WTC11 (cell line): Measurements from ENCODE around the gene ZNF850. TPM values are rescaled to one million over a fixed set of nuclear protein-coding genes. Genes with fewer than 3 reads are reported as not detected.

ENCODE experiments used
- ATAC-seq: fragments of 200-7000 bp; cut with Tn5 transposase; 2 replicates; pipeline ENCODE4 v1.10.0; 2021; ENCODE audit warnings: mild to moderate bottlenecking, moderate library complexity
- CTCF ChIA-PET: fragments of 300-600 bp; sonication (Branson Sonifier 250); formaldehyde crosslinking; loops from one replicate; lab custom pipeline; 2021; ENCODE audit warnings: antibody characterized with exemption; lab: Charles Lee
- POLR2A ChIA-PET: fragments of 350-600 bp; sonication (Branson Sonifier 250); formaldehyde crosslinking; loops from one replicate; lab custom pipeline; 2021; ENCODE audit warnings: antibody characterized with exemption; lab: Charles Lee
- DNase-seq: peaks from one replicate; pipeline ENCODE4 v3.0.0; 2021; ENCODE audit warnings: low spot score
- H3K27ac Mint-ChIP-seq: 2 replicates; pipeline ENCODE4 v1.8.0; 2021; ENCODE audit warnings: mixed read lengths
- H3K27me3 Mint-ChIP-seq: 2 replicates; pipeline ENCODE4 v1.8.0; 2021; ENCODE audit warnings: low read depth, mild to moderate bottlenecking, moderate library complexity, mixed read lengths
- H3K36me3 Mint-ChIP-seq: 2 replicates; pipeline ENCODE4 v1.8.0; 2021; ENCODE audit warnings: mixed read lengths
- H3K4me1 Mint-ChIP-seq: 2 replicates; pipeline ENCODE4 v1.8.0; 2022; ENCODE audit warnings: mixed read lengths
- H3K4me3 Mint-ChIP-seq: 2 replicates; pipeline ENCODE4 v1.8.0; 2021; ENCODE audit warnings: mild to moderate bottlenecking, moderate library complexity, mixed read lengths
- H3K9me3 Mint-ChIP-seq: 2 replicates; pipeline ENCODE4 v1.8.0; 2021; ENCODE audit warnings: mixed read lengths
- FOXP1 ChIP-seq: sonication (generic); formaldehyde crosslinking; IDR thresholded peaks from 2 replicates; pipeline ENCODE4 v1.8.0; 2022; ENCODE audit warnings: missing genetic modification reagents, mild to moderate bottlenecking, moderate library complexity, borderline replicate concordance
- HMGA2 ChIP-seq: fragments of 250-450 bp; sonication (Bioruptor Pico); IDR thresholded peaks from 2 replicates; pipeline ENCODE4 v1.4.0; 2021; ENCODE audit warnings: mild to moderate bottlenecking, moderate library complexity
- IRF2 ChIP-seq: sonication (generic); formaldehyde crosslinking; IDR thresholded peaks from 2 replicates; pipeline ENCODE4 v1.8.0; 2022; ENCODE audit warnings: low read depth, missing genetic modification reagents, borderline replicate concordance
- KAT7 ChIP-seq: sonication (generic); formaldehyde crosslinking; IDR thresholded peaks from 2 replicates; pipeline ENCODE4 v1.8.1; 2023; ENCODE audit warnings: missing genetic modification reagents, mild to moderate bottlenecking, borderline replicate concordance
- NR1H2 ChIP-seq: sonication (generic); formaldehyde crosslinking; IDR thresholded peaks from 2 replicates; pipeline ENCODE4 v1.9.0; 2021; ENCODE audit warnings: mild to moderate bottlenecking, moderate library complexity, missing genetic modification reagents
- NR2C2 ChIP-seq: sonication (generic); formaldehyde crosslinking; IDR thresholded peaks from 2 replicates; pipeline ENCODE4 v1.8.0; 2022; ENCODE audit warnings: mild to moderate bottlenecking, missing genetic modification reagents
- SMAD3 ChIP-seq: sonication (generic); formaldehyde crosslinking; IDR thresholded peaks from 2 replicates; pipeline ENCODE4 v1.8.0; 2022; ENCODE audit warnings: missing genetic modification reagents, mild to moderate bottlenecking, borderline replicate concordance
- TP53 ChIP-seq: sonication (generic); formaldehyde crosslinking; IDR thresholded peaks from 2 replicates; pipeline ENCODE4 v1.8.1; 2023; ENCODE audit warnings: mild to moderate bottlenecking, missing genetic modification reagents
- ZNF396 ChIP-seq: fragments of 250-450 bp; sonication (Bioruptor Pico); IDR thresholded peaks from 2 replicates; pipeline ENCODE4 v1.8.0; 2021; ENCODE audit warnings: mild to moderate bottlenecking, moderate library complexity, borderline replicate concordance
- total RNA-seq: library from RNA; stranded (reverse); gene quantifications from 3 replicates; pipeline ENCODE4 v1.2.3, GENCODE V29; 2021
- TF ChIP-seq, protein P1 (sequence below): sonication (generic); formaldehyde crosslinking; IDR thresholded peaks from 2 replicates; pipeline ENCODE4 v1.8.0; 2023; ENCODE audit warnings: missing genetic modification reagents, mild to moderate bottlenecking, borderline replicate concordance
- TF ChIP-seq, protein P2 (sequence below): fragments of 250-450 bp; sonication (Bioruptor Pico); IDR thresholded peaks from 2 replicates; pipeline ENCODE4 v2.1.2; 2022; ENCODE audit warnings: mild to moderate bottlenecking, moderate library complexity
- TF ChIP-seq, protein P3 (sequence below): sonication (generic); formaldehyde crosslinking; IDR thresholded peaks from 2 replicates; pipeline ENCODE4 v1.8.1; 2023; ENCODE audit warnings: mild to moderate bottlenecking, moderate library complexity, missing genetic modification reagents
- TF ChIP-seq, protein P4 (sequence below): sonication (generic); formaldehyde crosslinking; IDR thresholded peaks from 2 replicates; pipeline ENCODE4 v1.8.1; 2022; ENCODE audit warnings: low read depth, mild to moderate bottlenecking, moderate library complexity, missing genetic modification reagents, borderline replicate concordance
- TF ChIP-seq, protein P5 (sequence below): sonication (generic); formaldehyde crosslinking; IDR thresholded peaks from 2 replicates; pipeline ENCODE4 v1.8.1; 2022; ENCODE audit warnings: low read depth, missing genetic modification reagents, borderline replicate concordance
- TF ChIP-seq, protein P6 (sequence below): sonication (generic); formaldehyde crosslinking; IDR thresholded peaks from 2 replicates; pipeline ENCODE4 v1.8.0; 2022; ENCODE audit warnings: mild to moderate bottlenecking, missing genetic modification reagents
- TF ChIP-seq, protein P7 (sequence below): fragments of 250-450 bp; sonication (Bioruptor Pico); IDR thresholded peaks from 2 replicates; pipeline ENCODE4 v1.9.0; 2021; ENCODE audit warnings: mild to moderate bottlenecking, borderline replicate concordance
- TF ChIP-seq, protein P8 (sequence below): sonication (generic); formaldehyde crosslinking; IDR thresholded peaks from 2 replicates; pipeline ENCODE4 v1.8.1; 2022; ENCODE audit warnings: missing genetic modification reagents, borderline replicate concordance

Gene ZNF850
- total RNA-seq, 1 experiment from 2014 or later, result 65.9 TPM

DNA sequence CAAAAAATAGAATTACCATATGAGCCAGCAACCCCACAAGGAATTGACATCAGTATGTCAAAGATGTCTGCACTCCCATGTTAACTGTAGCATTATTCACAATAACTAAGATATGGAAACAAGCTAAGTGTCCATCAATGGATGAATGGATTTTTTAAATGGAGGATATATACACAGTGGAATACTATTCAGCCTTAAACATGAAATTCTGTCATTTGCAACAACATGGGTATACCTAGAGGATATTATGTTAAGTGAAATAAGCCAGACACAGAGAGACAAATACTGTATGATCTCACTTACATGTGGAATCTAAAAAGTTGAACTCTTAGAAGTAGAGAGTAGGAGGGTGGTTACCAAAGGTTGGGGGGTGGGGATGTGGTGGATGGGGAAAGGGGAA is 93.2 kb downstream of the ZNF850 start (continued):
- TF ChIP-seq, protein P1, sequence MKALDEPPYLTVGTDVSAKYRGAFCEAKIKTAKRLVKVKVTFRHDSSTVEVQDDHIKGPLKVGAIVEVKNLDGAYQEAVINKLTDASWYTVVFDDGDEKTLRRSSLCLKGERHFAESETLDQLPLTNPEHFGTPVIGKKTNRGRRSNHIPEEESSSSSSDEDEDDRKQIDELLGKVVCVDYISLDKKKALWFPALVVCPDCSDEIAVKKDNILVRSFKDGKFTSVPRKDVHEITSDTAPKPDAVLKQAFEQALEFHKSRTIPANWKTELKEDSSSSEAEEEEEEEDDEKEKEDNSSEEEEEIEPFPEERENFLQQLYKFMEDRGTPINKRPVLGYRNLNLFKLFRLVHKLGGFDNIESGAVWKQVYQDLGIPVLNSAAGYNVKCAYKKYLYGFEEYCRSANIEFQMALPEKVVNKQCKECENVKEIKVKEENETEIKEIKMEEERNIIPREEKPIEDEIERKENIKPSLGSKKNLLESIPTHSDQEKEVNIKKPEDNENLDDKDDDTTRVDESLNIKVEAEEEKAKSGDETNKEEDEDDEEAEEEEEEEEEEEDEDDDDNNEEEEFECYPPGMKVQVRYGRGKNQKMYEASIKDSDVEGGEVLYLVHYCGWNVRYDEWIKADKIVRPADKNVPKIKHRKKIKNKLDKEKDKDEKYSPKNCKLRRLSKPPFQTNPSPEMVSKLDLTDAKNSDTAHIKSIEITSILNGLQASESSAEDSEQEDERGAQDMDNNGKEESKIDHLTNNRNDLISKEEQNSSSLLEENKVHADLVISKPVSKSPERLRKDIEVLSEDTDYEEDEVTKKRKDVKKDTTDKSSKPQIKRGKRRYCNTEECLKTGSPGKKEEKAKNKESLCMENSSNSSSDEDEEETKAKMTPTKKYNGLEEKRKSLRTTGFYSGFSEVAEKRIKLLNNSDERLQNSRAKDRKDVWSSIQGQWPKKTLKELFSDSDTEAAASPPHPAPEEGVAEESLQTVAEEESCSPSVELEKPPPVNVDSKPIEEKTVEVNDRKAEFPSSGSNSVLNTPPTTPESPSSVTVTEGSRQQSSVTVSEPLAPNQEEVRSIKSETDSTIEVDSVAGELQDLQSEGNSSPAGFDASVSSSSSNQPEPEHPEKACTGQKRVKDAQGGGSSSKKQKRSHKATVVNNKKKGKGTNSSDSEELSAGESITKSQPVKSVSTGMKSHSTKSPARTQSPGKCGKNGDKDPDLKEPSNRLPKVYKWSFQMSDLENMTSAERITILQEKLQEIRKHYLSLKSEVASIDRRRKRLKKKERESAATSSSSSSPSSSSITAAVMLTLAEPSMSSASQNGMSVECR (CRISPR knock-in tag), result no peak
- TF ChIP-seq, protein P2, sequence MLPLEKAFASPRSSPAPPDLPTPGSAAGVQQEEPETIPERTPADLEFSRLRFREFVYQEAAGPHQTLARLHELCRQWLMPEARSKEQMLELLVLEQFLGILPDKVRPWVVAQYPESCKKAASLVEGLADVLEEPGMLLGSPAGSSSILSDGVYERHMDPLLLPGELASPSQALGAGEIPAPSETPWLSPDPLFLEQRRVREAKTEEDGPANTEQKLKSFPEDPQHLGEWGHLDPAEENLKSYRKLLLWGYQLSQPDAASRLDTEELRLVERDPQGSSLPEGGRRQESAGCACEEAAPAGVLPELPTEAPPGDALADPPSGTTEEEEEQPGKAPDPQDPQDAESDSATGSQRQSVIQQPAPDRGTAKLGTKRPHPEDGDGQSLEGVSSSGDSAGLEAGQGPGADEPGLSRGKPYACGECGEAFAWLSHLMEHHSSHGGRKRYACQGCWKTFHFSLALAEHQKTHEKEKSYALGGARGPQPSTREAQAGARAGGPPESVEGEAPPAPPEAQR (CRISPR knock-in tag), result no peak
- TF ChIP-seq, all 79 proteins: peak for 0

DNA sequence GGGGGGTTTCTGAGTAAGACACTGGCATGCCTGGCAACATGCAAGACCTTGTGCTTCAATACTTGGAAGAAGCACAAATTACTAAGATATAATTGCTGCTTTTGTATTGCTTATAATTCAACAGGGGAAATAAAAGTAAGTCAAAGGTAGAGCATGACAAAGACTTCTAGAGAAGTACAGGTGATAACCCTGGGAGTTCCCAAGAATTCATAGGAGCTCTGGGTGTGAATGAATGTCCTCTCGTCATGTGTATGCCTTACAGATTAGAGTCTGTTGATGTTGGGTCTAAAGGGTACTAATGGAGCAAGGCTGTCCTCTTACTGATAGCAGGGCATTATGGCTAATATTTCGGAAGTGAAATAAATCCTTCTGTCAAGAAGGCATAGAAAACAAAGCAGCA is 98.4 kb downstream of the ZNF850 start:
- ATAC-seq (no peak), DNase-seq (no peak)
- peaks cover 6% of the 10 kb centered on the region; the same call in 1 of the 2 replicates for H3K9me3 Mint-ChIP-seq
- H3K4me3 Mint-ChIP-seq, result no peak overlapping the region
- ChIA-PET CTCF (no interaction called here), POLR2A (no interaction called here)
- no peaks in the 10 kb centered on the region for H3K27me3 Mint-ChIP-seq
- H3K4me1 Mint-ChIP-seq, result no peaks in the 10 kb centered on the region
- H3K27ac Mint-ChIP-seq, result no peak overlapping the region
- peaks cover 15% of the 10 kb centered on the region for H3K36me3 Mint-ChIP-seq
- no peak for TF ChIP-seq NR2C2
- TF ChIP-seq, protein P3, sequence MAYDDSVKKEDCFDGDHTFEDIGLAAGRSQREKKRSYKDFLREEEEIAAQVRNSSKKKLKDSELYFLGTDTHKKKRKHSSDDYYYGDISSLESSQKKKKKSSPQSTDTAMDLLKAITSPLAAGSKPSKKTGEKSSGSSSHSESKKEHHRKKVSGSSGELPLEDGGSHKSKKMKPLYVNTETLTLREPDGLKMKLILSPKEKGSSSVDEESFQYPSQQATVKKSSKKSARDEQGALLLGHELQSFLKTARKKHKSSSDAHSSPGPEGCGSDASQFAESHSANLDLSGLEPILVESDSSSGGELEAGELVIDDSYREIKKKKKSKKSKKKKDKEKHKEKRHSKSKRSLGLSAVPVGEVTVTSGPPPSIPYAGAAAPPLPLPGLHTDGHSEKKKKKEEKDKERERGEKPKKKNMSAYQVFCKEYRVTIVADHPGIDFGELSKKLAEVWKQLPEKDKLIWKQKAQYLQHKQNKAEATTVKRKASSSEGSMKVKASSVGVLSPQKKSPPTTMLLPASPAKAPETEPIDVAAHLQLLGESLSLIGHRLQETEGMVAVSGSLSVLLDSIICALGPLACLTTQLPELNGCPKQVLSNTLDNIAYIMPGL (CRISPR knock-in tag), result no peak
- TF ChIP-seq, protein P4, sequence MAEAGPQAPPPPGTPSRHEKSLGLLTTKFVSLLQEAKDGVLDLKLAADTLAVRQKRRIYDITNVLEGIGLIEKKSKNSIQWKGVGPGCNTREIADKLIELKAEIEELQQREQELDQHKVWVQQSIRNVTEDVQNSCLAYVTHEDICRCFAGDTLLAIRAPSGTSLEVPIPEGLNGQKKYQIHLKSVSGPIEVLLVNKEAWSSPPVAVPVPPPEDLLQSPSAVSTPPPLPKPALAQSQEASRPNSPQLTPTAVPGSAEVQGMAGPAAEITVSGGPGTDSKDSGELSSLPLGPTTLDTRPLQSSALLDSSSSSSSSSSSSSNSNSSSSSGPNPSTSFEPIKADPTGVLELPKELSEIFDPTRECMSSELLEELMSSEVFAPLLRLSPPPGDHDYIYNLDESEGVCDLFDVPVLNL (CRISPR knock-in tag), result no peak
- TF ChIP-seq, protein P5, sequence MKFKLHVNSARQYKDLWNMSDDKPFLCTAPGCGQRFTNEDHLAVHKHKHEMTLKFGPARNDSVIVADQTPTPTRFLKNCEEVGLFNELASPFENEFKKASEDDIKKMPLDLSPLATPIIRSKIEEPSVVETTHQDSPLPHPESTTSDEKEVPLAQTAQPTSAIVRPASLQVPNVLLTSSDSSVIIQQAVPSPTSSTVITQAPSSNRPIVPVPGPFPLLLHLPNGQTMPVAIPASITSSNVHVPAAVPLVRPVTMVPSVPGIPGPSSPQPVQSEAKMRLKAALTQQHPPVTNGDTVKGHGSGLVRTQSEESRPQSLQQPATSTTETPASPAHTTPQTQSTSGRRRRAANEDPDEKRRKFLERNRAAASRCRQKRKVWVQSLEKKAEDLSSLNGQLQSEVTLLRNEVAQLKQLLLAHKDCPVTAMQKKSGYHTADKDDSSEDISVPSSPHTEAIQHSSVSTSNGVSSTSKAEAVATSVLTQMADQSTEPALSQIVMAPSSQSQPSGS (CRISPR knock-in tag), result no peak
- TF ChIP-seq TP53 (CRISPR knock-in tag), result no peak
- no peak for TF ChIP-seq KAT7 (CRISPR knock-in tag)
- TF ChIP-seq, protein P6, sequence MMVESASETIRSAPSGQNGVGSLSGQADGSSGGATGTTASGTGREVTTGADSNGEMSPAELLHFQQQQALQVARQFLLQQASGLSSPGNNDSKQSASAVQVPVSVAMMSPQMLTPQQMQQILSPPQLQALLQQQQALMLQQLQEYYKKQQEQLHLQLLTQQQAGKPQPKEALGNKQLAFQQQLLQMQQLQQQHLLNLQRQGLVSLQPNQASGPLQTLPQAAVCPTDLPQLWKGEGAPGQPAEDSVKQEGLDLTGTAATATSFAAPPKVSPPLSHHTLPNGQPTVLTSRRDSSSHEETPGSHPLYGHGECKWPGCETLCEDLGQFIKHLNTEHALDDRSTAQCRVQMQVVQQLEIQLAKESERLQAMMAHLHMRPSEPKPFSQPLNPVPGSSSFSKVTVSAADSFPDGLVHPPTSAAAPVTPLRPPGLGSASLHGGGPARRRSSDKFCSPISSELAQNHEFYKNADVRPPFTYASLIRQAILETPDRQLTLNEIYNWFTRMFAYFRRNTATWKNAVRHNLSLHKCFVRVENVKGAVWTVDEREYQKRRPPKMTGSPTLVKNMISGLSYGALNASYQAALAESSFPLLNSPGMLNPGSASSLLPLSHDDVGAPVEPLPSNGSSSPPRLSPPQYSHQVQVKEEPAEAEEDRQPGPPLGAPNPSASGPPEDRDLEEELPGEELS (CRISPR knock-in tag), result no peak
- TF ChIP-seq, protein P7, sequence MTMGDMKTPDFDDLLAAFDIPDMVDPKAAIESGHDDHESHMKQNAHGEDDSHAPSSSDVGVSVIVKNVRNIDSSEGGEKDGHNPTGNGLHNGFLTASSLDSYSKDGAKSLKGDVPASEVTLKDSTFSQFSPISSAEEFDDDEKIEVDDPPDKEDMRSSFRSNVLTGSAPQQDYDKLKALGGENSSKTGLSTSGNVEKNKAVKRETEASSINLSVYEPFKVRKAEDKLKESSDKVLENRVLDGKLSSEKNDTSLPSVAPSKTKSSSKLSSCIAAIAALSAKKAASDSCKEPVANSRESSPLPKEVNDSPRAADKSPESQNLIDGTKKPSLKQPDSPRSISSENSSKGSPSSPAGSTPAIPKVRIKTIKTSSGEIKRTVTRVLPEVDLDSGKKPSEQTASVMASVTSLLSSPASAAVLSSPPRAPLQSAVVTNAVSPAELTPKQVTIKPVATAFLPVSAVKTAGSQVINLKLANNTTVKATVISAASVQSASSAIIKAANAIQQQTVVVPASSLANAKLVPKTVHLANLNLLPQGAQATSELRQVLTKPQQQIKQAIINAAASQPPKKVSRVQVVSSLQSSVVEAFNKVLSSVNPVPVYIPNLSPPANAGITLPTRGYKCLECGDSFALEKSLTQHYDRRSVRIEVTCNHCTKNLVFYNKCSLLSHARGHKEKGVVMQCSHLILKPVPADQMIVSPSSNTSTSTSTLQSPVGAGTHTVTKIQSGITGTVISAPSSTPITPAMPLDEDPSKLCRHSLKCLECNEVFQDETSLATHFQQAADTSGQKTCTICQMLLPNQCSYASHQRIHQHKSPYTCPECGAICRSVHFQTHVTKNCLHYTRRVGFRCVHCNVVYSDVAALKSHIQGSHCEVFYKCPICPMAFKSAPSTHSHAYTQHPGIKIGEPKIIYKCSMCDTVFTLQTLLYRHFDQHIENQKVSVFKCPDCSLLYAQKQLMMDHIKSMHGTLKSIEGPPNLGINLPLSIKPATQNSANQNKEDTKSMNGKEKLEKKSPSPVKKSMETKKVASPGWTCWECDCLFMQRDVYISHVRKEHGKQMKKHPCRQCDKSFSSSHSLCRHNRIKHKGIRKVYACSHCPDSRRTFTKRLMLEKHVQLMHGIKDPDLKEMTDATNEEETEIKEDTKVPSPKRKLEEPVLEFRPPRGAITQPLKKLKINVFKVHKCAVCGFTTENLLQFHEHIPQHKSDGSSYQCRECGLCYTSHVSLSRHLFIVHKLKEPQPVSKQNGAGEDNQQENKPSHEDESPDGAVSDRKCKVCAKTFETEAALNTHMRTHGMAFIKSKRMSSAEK, result no peak
- TF ChIP-seq ZNF396 (CRISPR knock-in tag), result no peak
- no peak for TF ChIP-seq NR1H2 (CRISPR knock-in tag)
- no peak for TF ChIP-seq SMAD3 (CRISPR knock-in tag)
- TF ChIP-seq, protein P8, sequence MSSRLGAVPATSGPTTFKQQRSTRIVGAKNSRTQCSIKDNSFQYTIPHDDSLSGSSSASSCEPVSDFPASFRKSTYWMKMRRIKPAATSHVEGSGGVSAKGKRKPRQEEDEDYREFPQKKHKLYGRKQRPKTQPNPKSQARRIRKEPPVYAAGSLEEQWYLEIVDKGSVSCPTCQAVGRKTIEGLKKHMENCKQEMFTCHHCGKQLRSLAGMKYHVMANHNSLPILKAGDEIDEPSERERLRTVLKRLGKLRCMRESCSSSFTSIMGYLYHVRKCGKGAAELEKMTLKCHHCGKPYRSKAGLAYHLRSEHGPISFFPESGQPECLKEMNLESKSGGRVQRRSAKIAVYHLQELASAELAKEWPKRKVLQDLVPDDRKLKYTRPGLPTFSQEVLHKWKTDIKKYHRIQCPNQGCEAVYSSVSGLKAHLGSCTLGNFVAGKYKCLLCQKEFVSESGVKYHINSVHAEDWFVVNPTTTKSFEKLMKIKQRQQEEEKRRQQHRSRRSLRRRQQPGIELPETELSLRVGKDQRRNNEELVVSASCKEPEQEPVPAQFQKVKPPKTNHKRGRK (CRISPR knock-in tag), result no peak
- no peak for TF ChIP-seq HMGA2 (CRISPR knock-in tag)
- TF ChIP-seq FOXP1 (CRISPR knock-in tag), result no peak
- TF ChIP-seq IRF2 (CRISPR knock-in tag), result no peak
